Liver (tissue), 3 donors: ENCODE data around the gene RGS3.

Source experiments
- CTCF ChIP-seq: fragments of 150-350 bp; IDR thresholded peaks from 2 replicates; pipeline ENCODE4 v1.5.1; 2017; ENCODE audit warnings: improper control_type of control experiment, low read depth, low read length; ENCODE audit not compliant: missing input control
- TAF1 ChIP-seq: conservative IDR thresholded peaks from 2 replicates; pipeline ENCODE4 v1.6.1; 2016; ENCODE audit warnings: antibody characterized with exemption, mild to moderate bottlenecking
- donor health status: healthy.
- donor health status: healthy.

- TF ChIP-seq TAF1 (no peak), CTCF (no peak)
Measured at GRCh38 chr9:113573959-113574352, 110.4 kb downstream of the RGS3 start.
